ENCODE results near the gene PRAMEF33.
"Not testable (repeated sequence)": the region's sequence is repeated elsewhere in the genome, so short reads cannot be mapped to it uniquely, and the experiment has no call there.

PRAMEF33 gene, protein sequence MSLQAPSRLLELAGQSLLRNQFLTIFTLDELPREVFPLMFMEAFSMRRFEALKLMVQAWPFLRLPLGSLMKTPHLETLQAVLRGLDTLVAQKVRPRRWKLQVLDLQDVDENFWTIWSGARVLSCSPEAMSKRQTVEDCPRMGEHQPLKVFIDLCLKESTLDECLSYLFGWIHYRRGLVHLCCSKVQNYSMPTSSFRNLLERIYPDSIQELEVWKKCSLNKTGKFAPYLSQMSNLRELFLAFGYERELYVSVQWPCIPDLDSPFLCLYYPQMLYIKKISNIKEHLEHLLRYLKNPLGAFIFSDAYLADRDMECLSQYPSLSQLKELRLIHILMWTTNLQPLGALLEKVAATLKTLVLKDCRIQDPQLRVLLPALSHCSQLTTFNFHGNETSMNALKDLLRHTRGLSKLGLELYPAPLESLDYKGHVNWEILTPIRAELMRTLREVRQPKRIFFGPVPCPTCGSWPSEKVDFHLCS

DNA sequence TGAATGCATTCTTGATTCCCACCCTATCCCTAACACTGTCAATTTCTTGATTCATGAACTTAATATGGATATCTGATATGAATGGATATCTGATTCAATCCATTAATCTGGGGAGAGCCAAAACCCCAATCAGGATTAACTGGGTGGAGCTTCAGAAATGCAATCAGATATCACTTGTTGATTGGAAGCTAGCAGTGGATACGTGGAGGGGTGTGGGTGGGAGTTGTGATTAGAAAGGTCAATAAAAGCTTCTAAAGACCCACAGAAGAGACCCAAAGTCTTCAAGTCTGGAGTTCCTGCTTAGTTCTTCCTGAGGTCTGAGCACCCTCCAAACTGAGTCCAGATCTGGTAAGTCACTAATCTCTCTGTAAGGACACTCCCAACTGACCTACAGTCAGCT, at the start of gene PRAMEF33:
TSS of gene PRAMEF33 (plus strand) at position 301 of the 400 bp plus-strand sequence. CDS start 2,416 bp downstream, outside the sequence.
- DNase-seq = not testable (repeated sequence)

DNA sequence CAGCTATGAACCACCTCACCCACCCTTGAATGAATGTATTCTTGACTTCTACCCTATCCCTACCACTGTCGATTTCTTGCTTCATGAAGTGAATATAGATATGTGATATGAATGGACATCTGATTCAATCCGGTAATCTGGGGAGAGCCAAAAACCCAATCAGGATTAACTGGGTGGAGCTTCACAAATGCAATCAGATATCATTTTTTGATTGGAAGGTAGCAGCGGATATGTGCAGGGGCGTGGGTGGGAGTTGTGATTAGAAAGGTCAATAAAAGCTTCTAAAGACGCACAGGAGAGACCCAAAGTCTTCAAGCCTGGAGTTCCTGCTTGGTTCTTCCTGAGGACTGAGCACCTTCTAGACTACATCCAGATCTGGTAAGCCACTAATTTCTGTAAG, 49.4 kb upstream of the PRAMEF33 start, which contains the start of gene PRAMEF5:
TSS of gene PRAMEF5 (plus strand) at position 301 of the 400 bp plus-strand sequence. CDS start 5,071 bp downstream, outside the sequence.
- not testable (repeated sequence) for DNase-seq

DNA sequence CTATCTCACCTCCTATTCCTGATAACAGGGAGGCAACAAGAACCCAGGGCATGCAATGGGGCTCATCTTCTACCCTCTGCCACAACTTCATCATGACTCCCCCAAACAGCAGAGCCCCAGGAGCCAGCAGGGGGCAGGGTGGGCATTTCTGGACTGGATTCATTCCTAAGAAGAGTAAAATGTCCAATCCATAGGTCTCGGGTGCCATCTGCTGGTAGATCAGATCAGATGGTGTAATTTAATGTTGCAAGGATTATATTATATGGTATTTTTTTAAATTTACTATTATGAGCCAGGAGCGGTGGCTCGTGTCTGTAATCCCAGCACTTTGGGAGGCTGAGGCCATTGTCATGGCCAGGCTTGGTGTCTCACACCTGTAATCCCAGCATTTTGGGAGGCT, 38.2 kb upstream of the PRAMEF33 start:
- DNase-seq = not testable (repeated sequence)

DNA sequence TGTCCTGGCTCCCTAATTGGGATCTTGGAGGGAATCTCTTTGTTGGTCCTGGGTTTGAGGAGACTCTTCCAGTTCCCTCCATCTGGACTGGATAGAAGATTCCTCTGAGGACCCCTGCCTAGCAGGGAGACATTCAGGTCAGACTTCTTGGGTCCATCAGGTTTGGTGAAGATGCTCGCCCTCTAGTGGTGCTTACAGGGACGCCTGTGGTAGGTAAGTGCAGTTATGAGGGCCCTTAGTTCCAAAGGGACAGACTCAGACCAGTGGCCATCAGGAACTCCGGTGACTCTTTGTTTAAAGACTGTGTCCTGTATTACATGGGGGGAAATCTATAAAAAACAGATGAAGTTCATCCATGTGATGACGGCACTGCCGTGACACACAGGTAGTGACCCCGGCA, 26.3 kb upstream of the PRAMEF33 start:
- not testable (repeated sequence) for DNase-seq

DNA sequence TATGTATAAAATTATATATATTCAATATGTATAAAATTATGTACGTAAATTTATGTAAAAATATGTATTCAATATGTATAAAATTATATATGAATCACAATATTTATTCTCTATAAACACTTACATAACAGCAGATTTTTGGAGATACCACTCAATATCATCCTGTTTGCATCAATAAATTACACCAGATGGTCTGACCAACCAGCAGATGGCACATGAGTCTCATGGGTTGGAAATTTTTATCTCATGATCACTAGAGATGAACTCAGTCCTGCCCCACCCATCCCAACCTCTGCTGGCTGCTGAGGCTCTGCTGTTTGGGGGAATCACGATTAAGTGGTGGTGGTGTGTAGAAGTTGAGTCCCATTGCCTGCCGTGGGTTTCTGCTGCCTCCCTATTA, 23.7 kb upstream of the PRAMEF33 start:
- DNase-seq = not testable (repeated sequence)

DNA sequence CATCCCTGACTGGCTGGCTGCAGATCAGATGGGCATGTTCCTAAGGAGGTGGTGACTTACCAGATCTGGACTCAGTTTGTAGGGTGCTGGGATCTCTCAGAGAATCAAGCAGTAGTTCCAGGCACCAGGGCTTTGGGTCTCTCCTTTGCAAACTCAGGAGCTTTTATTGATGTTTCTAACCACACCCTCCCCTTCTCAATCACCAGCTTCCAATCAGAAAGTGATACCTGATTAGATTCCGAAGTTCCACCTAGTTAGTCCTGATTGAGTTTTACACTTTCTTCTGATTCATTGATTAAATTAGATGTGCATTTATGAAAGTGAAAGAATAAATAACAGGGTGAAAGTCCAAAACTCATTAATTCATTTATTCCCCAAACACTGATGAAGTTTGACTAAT, 18.3 kb upstream of the PRAMEF33 start, which contains the start of gene PRAMEF8:
TSS of gene PRAMEF8 (minus strand) at position 101 of the 400 bp plus-strand sequence. CDS start 1,046 bp downstream, outside the sequence.
- not testable (repeated sequence) for DNase-seq

DNA sequence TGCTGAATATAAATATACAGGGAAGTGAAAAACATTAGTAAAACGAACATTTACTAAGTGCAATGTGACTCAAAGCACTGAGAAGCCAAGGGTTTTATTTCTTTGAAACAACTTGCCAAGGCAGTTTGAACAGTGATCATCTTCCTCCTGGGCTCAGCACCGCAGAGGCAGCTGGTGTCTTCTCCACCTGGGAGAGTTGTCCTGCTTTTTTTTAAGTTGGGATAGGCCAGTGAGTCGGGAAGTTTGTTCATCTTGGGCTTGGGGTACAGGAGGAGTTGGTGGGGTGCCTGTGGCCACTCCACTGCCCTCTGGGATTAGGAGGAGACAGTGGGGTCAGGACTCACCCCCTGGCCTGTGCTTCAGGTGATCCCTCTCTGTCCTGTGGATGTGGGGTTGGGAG, 14.3 kb upstream of the PRAMEF33 start:
- not testable (repeated sequence) for DNase-seq

DNA sequence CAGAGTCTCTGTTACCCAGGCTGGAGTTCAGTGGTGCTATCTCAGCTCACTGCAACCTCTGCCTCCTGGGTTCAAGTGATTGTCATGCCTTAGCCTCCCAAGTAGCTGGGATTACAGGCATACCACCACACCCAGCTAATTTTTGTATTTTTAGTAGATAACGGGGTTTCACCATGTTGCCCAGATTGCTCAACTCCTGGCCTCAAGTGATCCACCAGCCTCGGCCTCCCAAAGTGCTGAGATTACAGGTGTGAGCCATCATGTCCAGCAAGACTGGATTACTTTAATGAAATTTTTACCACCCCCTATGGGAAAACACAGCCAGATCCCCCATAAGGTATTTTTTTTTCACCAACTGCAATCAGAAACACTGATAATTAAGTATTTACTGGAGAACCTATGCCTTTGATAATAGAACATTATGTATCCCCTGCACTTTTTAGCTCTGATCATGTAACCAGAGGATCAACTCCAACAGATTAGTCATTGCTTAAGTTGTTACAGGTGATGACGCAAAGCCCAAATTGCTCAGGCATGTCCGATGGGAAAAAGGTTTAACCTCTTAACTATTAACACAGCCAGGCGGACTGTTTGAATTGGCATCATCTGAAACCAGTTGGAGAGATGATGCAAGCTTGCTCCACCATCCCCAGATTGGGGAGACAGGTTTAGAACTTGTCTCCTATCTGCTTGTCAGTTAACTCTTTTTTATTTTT, 6.0 kb upstream of the PRAMEF33 start:
- DNase-seq = not testable (repeated sequence)

DNA sequence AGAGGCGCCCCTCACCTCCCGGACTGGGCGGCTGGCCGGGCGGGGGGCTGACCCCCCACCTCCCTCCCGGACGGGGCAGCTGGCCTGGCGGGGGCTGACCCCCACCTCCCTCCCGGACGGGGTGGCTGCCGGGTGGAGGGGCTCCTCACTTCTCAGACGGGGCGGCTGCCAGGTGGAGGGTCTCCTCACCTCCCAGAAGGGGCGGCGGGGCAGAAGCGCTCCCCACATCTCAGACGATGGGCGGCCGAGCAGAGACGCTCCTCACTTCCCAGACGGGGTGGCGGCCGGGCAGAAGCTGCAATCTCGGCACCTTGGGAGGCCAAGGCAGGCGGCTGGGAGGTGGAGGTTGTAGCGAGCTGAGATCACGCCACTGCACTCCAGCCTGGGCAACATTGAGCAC, 4.6 kb upstream of the PRAMEF33 start:
- not testable (repeated sequence) for DNase-seq

DNA sequence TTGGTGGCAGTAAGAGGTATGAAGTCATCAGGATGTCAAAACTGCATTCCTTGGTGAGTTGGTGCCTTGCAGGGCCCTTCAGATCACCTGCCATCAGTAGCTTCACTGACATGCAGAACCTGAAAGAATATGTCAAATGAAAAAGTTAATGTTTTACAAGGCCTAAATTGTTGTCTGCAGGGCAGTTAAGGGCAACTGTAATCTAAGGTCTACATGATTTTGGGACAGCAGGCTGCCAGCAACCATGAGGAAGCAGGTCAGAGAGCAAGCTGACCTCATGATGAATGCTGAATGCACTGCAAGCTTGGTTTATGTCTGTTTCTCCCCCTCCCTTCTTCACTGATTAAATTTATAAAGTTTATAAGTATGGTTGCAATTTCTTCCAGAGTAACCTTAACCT, 1.1 kb upstream of the PRAMEF33 start:
- DNase-seq = not testable (repeated sequence)

DNA sequence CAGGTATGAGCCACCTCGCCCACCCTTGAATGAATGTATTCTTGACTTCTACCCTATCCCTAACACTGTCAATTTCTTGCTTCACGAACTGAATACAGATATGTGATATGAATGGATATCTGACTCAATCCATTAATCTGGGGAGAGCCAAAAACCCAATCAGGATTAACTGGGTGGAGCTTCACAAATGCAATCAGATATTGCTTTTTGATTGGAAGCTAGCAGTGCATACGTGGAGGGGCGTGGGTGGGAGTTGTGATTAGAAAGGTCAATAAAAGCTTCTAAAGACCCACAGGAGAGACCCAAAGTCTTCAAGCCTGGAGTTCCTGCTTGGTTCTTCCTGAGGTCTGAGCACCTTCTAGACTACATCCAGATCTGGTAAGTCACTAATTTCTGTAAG, 11.9 kb downstream of the PRAMEF33 start, which contains the start of gene PRAMEF15:
TSS of gene PRAMEF15 (plus strand) at position 301 of the 400 bp plus-strand sequence. CDS start 2,827 bp downstream, outside the sequence.
- not testable (repeated sequence) for DNase-seq

DNA sequence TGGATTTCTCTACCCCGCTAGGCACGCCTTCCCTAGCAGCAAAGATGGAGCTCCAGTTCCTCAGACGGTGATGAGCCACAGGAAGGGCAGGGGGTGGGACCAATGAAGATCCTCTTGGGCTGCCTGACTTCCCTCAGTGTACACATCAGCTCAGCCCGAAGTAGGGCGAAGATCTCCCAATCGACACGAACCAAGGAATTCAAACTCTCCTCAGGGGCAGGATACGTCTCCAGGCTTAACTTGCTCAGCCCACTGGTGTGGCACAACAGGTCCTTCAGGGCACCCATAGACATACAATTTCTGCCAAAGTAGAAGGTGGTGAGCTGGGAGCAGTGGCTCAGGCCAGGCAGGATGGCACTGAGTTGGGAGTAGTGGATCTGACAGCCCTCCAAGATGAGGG, 39.2 kb downstream of the PRAMEF33 start:
- not testable (repeated sequence) for DNase-seq

DNA sequence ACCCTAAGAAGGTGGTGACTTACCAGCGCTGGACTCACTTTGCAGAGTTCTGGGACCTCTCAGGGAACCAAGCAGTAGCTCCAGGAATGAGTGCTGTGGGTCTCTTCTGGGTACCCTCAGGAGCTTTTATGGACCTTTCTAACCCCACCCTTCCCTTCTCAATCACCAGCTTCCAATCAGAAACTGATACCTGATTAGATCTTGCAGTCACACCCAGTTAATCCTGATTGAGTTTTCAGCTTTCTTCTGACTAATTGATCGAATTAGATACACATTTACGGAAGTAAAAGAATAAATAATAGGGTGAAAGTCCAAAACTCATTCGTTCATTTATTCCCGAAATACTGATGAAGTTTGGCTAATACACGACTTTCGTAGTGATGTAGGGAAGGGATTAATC, 43.7 kb downstream of the PRAMEF33 start, which contains the start of gene PRAMEF14:
TSS of gene PRAMEF14 (minus strand) at position 101 of the 400 bp plus-strand sequence. CDS start 1,820 bp downstream, outside the sequence.
- not testable (repeated sequence) for DNase-seq

DNA sequence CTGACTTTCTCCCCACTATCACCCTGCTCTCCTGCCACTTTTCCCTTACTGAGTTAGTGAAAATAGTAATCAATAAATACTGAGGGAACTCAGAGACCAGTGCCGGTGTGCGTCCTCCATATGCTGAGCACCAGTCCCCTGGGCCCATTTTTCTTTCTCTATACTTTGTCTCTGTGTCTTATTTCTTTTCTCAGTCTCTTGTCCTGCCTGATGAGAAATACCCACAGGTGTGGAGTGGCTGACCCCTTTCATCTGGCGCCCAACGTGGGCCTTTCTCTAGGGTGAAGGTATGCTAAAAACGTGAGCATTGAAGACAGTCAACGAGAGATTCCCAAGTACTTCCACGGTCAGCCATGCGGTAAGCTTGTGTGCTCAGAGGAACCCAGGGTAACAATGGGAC, 50.1 kb downstream of the PRAMEF33 start:
- DNase-seq = not testable (repeated sequence)

DNA sequence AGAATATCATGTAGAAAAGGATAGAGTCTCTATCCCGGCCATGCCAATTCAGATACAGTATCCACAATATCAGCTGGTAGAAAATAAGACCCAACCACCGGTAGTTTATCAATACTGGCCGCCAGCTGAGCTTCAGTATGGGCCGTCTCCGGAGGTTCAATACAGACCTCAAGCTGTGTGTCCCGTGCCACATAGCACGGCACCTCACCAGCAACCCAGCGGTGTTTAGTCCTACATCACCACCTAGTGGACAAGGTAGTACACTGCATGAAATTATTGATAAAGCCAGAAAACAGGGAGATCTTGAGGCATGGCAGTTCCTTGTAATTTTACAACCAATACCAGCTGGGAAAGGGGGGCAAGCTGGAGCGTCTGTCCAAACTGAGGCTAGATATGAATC, 51.1 kb downstream of the PRAMEF33 start:
- DNase-seq = not testable (repeated sequence)

DNA sequence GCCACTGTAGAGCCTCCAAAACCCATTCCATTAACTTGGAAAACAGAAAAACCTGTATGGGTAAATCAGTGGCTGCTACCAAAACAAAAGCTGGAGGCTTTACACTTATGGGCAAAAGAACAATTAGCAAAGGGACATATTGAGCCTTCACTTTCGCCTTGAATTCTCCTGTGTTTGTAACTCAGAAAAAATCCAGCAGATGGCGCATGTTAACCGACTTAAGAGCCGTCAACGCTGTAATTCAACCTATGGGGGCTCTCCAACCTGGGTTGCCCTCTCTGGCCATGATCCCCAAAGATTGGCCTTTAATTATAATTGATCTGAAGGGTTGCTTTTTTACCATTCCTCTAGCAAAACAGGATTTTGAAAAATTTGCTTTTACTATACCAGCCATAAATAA, 53.4 kb downstream of the PRAMEF33 start:
- not testable (repeated sequence) for DNase-seq

Measured in cerebellar nuclear complex (tissue), 1 donor.